Fibroblast of lung (primary cell): ENCODE results near the gene HOXB5.
A peak's percentile ranks its signal among the peaks of the same experiment; 100 is the strongest.

Source experiments
- EZH2 ChIP-seq: IDR thresholded peaks from 2 replicates; pipeline ENCODE4 v1.5.1; 2012; ENCODE audit warnings: low read length, control low read depth, mild to moderate bottlenecking; ENCODE audit errors: missing control alignments
- TF ChIP-seq, protein P1 (sequence below), 2 donors: IDR thresholded peaks in 1 of 2; conservative IDR thresholded peaks in 1 of 2; 1 replicate in 1 of 2; 2 replicates in 1 of 2; pipeline ENCODE4 v1.5.1; 2011 to 2012; ENCODE audit warnings: low read length in 2 of 2, control low read depth in 1 of 2, inconsistent platforms in 1 of 2, low read depth in 1 of 2, mild to moderate bottlenecking in 1 of 2

DNA sequence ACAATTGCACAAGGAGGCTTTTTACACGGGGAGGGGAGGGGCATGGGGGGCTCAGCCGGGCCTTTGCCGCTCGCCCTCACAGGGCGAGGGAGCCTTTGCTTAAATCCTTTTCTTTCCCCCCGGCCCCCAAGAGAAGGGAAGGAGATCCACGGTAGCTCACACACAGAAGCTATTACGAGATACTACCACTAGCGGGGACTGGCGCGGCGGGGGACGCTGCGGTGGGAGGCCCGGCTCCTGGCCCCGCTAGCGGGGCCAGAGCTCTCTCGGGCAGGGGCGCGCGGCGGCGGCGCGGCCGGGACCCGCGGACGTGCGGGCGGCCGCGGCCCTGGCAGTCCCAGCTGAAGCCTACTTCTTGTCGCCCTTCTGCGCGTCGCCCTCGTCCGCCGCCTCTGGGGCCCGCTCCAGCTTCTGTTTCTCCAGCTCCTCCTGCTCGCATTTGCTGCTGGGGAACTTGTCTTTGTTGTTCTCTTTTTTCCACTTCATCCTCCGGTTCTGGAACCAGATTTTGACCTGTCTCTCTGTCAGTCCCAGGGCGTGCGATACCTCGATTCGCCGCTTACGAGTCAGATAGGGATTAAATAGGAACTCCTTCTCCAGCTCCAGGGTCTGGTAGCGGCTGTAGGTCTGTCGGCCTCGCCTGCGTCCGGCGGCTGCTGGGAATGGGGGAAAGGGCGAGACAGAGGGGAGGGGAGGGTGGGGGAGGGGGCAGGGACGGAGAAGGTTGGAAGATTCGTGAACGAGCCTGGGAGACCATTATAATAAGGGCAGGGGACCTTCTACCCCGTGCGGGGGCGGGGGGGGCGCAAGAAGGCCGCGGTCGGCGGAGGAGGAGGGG, 19.5 kb upstream of the HOXB5 start:
- TF ChIP-seq, protein P1, sequence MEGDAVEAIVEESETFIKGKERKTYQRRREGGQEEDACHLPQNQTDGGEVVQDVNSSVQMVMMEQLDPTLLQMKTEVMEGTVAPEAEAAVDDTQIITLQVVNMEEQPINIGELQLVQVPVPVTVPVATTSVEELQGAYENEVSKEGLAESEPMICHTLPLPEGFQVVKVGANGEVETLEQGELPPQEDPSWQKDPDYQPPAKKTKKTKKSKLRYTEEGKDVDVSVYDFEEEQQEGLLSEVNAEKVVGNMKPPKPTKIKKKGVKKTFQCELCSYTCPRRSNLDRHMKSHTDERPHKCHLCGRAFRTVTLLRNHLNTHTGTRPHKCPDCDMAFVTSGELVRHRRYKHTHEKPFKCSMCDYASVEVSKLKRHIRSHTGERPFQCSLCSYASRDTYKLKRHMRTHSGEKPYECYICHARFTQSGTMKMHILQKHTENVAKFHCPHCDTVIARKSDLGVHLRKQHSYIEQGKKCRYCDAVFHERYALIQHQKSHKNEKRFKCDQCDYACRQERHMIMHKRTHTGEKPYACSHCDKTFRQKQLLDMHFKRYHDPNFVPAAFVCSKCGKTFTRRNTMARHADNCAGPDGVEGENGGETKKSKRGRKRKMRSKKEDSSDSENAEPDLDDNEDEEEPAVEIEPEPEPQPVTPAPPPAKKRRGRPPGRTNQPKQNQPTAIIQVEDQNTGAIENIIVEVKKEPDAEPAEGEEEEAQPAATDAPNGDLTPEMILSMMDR (conservative IDR thresholded peaks at IDR 0.05 in 1 of 2, IDR thresholded peaks at IDR 0.05 in 1 of 2; ENCODE audit: low read depth in 1 of 2, low read length in 2 of 2) = peak; percentile 7 to 29
- no peak for TF ChIP-seq EZH2
